Breast epithelium (tissue), 3 donors: Measurements from ENCODE around the gene ATP13A3.

Source experiments
- POLR2A ChIP-seq: fragments of 450-650 bp; IDR thresholded peaks from one replicate; pipeline ENCODE4 v1.6.1; 2016; ENCODE audit warnings: antibody characterized with exemption, mild to moderate bottlenecking, moderate library complexity
- POLR2AphosphoS5 ChIP-seq, 3 donors: sonication (generic); formaldehyde crosslinking; IDR thresholded peaks; one replicate each; pipeline ENCODE4 v1.6.1; 2017; ENCODE audit warnings: antibody characterized with exemption in 3 of 3
- TF ChIP-seq, protein P1 (sequence below), 3 donors: fragments of 450-650 bp; IDR thresholded peaks; one replicate each; pipeline ENCODE4 v1.5.1; 2016 to 2017; ENCODE audit warnings: antibody characterized with exemption in 3 of 3, mild to moderate bottlenecking in 3 of 3, moderate library complexity in 3 of 3

DNA sequence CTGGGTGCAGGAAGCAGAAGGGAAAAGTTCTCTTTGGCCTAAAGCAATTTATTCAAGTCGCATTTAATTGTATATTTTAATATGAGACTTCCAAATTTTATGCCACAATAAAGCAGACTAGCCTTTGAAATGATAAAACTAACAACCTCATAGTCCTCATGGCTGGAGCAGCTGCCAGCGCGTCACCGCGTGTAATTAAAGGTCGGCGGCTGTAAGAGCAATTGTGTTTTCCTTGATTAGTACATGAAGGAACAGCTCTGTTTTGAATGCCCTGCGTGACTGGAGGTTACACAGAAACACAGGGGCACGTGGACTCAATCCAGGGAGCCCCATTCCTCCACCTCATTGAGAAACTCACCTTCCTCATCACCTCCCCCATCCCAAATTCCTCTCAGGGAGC is 107.2 kb downstream of the ATP13A3 start:
- TF ChIP-seq POLR2AphosphoS5 (IDR thresholded peaks at IDR 0.05) = no peak
- TF ChIP-seq, protein P1, sequence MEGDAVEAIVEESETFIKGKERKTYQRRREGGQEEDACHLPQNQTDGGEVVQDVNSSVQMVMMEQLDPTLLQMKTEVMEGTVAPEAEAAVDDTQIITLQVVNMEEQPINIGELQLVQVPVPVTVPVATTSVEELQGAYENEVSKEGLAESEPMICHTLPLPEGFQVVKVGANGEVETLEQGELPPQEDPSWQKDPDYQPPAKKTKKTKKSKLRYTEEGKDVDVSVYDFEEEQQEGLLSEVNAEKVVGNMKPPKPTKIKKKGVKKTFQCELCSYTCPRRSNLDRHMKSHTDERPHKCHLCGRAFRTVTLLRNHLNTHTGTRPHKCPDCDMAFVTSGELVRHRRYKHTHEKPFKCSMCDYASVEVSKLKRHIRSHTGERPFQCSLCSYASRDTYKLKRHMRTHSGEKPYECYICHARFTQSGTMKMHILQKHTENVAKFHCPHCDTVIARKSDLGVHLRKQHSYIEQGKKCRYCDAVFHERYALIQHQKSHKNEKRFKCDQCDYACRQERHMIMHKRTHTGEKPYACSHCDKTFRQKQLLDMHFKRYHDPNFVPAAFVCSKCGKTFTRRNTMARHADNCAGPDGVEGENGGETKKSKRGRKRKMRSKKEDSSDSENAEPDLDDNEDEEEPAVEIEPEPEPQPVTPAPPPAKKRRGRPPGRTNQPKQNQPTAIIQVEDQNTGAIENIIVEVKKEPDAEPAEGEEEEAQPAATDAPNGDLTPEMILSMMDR (IDR thresholded peaks at IDR 0.05) = no peak
- TF ChIP-seq POLR2A = no peak
